Stimulated activated CD8-positive, alpha-beta memory T cell treated with anti-CD3 and anti-CD28 coated beads, Interleukin-12 subunit alpha, Interleukin-12 subunit beta, amount 100 ng/mL, for 1 hour (primary cell): ENCODE measurements around the gene ZNF593.

ENCODE experiments used
- DNase-seq: peaks from one replicate; pipeline ENCODE4 v3.0.0-alpha.2; 2020; ENCODE audit warnings: low read depth

The ZNF593 gene

DNA sequence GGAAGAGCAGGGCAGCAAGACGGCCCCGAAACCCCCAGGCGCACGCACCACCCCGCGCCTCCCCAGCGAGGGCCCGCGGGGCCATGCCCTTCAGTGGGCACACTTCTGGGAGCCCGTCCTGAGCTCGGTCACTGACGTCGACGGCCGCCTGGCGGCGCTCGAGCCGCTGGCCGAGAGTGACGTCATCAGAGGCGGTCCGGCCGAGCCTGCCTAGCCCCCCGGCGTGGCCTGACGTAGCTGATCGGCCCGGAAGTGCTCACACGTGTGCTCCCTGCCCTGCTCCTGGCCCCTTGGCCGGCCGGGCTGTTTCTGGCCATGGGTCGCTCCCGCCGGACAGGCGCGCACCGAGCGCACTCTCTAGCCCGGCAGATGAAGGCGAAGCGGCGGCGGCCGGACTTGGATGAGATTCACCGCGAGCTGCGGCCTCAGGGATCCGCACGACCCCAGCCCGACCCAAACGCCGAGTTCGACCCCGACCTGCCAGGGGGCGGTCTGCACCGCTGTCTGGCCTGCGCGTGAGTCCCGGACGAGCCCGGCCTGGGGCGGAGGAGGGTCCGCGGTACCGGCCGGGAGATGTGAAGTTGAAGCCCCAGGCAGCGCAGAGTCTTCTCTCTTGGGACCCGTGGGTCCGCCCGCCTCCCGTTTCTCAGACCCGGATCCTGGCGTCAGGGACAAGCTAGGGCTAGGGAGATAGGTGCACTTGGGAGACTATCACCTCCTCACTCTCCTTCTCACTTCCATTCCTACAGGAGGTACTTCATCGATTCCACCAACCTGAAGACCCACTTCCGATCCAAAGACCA is at the start of gene ZNF593:
Gene ZNF593, plus strand, starts transcription at position 240 of the 803 bp plus-strand sequence. Its CDS starts 76 bp downstream, at position 316.
- DNase-seq = peak; percentile 73

DNA sequence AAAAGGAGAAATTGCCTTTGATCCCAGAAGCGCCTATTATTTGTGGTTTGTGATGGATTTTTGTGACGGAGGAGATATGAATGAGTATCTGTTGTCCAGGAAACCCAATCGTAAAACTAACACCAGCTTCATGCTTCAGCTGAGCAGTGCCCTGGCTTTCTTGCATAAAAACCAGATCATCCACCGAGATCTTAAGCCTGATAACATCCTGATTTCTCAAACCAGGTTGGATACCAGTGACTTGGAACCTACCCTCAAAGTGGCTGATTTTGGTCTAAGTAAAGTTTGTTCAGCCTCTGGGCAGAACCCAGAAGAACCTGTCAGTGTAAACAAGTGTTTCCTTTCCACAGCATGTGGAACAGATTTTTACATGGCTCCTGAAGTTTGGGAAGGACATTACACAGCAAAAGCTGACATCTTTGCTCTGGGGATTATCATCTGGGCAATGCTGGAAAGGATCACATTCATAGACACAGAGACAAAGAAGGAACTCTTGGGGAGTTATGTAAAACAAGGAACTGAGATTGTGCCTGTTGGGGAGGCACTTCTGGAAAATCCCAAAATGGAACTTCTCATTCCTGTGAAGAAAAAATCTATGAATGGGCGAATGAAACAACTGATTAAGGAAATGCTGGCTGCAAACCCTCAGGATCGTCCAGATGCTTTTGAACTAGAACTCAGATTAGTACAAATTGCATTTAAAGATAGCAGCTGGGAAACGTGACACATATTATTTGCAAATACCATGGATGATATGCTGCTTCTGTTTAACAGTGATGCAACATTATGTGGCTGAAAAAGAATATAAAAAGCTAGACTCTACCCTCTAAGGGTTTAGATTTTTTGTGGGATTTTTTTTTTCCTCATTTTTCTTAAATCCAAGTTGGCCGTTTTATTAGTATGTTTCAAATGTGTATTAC is 47.6 kb upstream of the ZNF593 start:
- DNase-seq = no peak

DNA sequence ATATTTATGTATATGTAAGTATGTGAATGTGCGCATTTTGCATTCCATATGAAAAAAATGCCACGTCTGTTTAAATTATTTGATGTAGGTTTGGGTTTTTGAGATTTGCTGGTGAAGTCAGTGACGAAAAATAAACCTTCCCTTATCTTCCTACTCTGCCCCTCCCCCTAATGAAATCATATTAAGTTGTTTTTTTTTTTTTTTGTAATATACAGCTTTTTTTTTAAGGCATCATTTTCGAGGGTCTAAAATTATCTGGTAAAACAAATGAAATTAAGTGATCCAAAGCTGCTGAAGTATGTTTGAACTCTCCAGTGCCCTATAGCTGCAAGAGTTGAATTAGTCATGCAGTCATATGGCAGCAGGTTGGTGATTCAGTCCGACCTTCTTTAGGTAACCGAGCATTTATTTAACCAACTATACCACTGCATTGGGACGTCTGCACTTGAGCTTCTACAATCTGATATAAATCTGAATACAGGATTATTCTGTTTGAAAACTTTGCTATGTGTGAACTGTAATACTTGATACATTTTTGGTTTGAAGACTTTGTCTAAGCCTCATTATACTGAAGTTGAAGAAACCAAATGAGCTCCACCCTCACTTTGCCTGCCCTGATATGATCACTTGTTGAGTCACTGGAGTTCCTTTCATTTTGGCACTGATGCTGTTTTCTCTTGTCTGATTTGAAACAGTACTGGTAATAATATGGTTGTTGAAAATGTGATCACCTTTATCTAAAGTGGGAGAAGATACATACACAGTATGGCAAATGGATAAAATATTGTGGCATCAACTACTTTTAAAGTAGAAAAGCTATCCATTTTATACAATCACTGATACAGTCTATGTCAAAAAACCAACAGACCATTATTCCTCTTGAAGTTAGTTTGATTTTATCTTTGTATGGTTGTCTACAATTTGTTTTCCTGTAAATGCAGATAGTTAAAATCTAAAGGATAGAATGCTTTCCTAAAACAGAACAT is 46.4 kb upstream of the ZNF593 start:
- DNase-seq = no peak

DNA sequence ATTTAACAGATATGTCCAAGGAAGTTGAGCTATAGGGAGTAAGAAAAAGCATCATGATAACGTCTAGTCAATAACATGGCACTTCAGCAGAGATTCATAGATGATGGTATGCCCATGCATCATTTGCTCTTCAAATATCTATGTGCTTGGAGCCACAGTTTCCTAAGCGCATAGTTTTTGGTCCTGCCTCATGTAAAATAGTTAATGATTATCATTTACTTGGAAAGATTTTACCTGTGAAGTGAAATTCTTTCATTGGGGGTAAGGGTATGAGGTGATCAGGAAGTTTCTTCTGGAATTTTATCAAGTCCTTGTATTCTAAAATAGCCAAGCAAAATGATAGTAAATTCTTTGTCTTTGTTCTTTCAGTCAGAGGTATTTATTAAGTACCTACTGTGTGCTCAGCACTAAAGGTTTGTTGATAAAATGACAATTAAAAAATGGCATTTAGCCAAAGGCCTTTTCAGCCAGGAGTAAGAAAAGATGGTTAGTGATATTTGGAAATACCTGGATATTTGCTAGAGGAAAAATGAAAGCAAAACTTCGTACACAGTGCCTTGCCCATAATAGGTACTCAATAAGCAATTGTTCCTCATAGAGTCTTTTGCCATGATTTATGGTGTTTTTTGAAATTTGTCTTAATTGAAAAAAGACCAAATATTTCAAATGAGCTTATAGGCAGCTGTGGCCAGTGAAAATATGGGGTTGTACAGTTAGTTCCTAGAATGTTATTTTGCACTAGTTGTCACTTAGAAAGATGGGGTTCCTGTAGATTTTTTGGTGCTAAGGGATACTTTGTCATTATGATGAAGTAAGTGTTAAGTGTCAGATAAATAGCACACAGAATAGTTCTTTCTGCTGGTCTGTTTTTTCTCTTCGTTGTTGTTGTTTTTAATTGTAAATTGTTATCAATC is 45.0 kb upstream of the ZNF593 start:
- no peak for DNase-seq

DNA sequence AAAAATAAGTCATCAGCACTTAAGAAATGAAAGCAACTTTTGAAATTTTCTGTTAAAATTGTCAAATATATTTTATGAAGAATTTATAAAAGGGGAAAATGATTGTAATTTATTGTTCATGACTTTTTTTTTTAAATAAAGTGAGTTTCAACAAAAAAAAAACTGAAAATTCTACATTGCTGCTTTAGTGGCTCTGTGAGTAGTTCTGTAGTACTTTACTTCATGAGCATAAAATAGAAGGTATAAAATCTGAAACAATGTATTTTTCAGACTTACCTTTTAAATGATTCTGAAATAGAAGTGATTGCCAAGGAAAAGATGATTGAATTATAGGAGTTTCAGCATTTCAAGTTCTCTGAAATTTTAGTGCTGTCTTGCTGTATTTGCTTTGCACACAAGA is 44.3 kb upstream of the ZNF593 start:
- DNase-seq = no peak

DNA sequence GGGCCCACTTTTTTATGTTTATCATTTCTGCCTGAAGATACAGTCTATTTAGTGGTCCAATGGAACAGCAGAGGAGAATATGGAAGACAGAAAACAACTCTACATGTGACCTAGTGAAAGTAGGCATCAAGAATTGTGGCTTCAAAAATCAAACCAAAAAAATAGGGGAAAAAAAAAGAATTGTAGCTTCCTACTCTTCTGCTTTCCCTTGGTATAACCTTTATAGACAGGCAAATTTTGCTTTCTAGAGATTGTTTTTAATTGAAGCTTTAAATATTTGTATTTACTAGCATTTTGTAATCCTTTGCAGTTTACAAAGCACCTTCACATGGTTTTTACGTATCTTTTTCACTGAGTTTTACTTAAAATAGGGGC is 43.8 kb upstream of the ZNF593 start:
- DNase-seq = no peak

DNA sequence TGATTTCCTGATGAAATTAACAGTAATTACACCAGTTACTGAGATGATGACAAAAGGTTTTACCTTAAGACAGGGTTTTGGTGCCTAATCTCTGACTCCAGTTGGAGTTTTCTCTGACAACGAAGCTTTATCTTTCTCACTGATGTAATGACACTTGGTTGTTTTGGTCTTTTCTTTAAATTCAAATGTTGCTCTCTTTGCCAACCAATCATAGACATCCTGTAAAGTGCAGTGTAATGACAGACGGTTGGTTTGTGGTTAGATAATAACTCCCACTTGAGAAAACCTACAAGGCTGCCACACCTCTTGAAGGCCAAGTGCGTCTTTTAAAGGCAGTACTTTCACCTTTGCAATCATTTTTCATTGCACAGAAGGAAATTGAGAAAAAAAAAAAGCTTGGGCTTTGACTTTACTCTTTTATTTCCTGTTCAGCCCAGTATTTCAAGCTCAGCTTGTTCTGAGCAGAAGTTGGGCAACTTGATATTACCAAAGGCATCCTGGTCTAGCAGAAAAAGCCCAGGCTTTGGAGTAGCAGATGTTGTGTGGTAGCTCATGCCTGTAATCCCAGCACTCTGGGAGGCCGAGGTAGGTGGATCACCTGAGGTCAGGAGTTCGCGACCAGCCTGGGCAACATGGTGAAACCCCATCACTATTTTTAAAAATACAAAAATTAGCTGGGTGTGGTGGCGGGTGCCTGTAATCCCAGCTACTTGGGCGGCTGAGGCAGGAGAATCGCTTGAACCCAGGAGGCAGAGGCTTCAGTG is 43.2 kb upstream of the ZNF593 start:
- peak; percentile 23 for DNase-seq

DNA sequence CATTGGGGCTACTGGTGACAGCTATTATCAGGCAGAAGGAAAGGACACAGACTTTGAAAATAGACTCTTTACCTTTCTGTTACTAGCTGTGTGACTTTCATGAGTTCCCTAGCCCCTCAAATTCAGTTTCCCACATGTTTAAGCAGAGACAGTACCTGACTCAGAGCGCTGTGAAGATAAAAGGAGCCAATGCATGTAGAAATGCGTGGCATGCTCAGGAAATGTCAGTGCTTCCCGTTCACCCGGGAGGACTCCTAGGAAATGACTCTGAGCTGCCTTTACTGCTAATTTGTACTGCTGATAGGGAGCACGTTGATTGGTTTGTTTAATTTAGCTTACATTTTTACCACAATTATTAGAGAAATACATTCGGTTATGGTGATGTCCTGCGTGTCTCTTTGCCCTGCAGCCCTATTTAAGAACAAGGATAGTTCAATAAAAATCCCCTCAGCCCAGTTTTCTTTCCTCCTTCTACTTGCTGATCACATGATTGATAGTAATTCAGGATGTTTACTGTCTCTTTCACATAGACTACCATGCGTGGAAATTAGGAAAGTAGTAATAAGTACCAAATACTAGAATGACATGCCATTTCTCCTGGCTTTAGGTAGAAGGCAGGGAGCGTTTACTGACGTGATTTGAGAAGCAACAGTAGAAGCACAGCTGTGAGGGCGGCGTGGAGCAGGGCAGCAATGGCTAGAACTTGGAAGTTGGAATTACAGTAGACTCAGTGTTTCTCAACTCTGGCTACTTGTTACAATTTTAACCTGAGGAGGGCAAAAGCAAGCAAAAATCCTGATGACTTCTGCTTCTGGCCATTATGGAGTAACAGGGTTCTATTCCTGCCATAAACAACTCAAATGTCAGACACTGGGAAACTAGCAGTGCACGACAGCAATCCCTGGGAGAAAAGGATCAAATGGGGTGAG is 42.2 kb upstream of the ZNF593 start:
- DNase-seq = no peak

DNA sequence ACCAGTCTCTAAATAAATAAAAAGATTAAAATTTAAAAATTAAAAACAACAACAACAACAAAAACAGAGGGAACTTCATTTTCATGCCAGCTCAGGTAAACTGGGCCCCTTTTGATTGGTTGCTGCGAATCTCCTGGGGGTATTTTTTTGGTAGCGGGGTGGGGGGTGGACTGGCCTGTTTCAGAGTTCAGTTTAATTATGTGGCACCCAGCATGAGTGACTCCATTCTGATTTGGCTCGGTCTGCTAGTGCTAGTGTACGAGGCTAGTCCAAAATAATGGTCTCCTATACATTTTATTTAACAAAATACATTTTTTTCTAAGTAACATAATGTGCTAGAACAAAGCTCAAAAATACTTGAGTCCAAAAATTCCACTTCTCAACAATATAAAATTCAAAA is 39.9 kb upstream of the ZNF593 start:
- no peak for DNase-seq

DNA sequence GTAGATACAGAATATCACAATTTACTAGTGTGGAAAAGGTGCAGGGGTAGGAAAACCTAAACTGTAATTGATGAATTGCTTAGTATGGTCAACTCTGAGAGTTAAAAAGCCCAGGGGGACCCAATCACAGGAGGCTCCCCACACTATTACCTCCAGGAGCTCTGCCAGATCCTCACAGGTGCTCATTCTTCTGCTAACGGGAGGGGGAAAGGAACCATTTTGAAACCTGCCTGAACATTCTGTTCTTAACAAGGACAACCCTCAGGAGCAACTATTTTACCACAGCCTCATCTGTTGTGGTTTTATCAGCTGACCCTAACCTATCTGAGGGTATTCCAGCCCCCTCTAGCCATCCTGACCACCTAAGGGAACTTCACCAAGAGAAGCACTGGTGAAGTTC is 39.0 kb upstream of the ZNF593 start:
- DNase-seq = no peak

DNA sequence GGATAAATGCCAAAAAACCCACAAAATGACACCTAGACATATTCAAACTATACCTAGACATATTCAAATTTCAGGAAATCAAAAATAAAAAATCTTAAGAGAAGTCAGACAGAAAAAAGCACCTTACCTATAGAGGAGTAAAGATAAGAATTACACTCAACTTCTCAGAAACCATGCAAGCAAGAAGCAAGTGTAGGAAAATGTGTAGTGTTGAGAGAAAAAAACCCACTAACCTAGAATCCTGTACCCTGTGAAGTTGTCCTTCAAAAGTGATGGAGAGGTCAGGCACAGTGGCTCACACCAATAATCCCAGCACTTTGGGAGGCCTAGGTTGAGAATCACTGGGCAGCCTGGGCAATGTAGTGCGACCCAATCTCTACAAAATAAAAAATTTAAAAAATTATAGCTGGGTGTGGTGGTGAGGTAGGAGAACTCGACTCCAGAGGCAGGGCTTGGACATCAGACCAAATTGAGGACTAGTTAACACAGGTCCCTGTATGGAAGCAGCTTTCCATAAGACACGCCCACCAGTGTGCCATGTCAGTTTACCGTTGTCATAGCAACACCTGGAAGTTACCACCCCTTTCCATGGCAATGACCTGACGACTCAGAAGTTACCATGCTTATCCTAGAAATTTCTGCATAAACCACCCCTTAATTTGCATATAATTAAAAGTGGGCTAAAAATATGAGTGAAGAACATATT is 37.4 kb upstream of the ZNF593 start:
- DNase-seq = no peak

DNA sequence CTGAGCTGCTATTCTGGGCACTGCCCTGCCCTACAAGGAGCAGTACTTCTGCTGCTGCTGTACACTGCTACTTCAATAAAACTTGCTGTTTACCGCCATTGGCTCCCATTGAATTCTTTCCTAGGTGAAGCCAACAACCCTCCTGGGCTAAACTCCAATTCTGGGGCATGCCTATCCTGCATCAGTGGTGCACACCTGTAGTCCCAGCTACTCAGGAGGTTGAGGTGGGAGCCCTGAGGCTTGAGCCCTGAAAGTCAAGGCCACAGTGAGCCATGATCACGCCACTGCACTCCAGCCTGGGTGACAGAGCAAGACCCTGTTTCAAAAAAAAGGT is 36.9 kb upstream of the ZNF593 start:
- DNase-seq = no peak

DNA sequence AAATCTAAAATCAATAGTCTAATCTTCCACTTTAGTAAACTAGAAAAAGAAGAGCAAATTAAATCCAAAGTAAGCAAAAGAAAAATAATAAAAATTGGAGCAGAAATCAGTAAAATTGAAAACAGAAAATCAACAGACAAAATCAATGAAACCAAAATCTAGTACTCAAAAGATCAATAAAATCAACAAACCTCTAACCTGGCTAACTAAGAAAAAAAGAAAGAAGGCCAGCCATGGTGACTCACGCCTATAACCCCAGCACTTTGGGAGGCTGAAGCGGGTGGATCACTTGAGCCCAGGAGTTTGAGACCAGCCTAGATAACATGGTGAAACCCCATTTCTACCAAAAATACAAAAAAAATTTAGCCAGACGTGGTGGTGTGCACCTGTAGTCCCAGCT is 35.2 kb upstream of the ZNF593 start:
- DNase-seq = no peak

DNA sequence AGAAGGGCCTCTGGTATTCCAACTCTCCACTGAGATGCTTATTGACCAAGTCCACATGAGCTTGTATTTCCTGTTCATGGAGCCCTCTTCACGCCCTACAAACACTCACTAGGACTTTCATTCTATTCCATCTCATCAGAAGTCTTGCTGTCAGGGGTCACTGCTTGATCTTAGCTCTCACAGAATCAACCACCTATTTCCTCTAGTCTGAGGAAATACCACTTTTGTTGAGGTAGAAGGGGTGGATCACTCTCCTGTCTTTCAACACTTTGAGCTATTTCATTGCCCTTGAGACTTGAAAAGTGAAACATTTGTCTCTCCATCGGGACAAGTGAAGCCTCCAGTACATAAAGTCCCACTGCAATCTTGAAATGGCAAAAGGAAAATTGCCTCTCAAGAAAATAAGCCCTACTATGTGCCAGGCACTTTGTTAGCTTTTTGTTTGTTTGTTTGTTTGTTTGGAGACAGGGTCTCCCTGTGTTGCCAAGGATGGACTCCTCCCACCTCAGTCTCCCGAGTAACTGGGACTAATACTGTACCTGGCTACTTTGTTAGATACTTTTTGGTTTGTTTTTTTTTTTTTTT is 30.6 kb upstream of the ZNF593 start:
- DNase-seq = no peak

DNA sequence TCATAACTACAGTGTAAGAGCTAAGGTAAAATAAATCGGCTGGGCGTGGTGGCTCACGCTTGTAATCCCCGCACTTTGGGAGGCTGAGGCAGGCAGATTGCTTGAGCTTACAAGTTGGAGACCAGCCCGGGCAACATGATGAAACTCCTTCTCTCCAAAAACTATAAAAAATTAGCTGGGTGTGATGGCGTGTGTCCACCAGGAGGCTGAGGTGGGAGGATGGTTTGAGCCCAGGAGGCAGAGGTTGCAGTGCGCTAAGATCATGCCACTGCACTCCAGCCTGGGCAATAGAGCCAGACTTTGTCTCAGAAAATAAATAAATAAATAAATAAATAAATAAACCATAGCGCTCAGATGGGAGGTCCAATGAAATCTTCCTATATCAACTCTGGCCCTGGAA is 27.5 kb upstream of the ZNF593 start:
- no peak for DNase-seq

DNA sequence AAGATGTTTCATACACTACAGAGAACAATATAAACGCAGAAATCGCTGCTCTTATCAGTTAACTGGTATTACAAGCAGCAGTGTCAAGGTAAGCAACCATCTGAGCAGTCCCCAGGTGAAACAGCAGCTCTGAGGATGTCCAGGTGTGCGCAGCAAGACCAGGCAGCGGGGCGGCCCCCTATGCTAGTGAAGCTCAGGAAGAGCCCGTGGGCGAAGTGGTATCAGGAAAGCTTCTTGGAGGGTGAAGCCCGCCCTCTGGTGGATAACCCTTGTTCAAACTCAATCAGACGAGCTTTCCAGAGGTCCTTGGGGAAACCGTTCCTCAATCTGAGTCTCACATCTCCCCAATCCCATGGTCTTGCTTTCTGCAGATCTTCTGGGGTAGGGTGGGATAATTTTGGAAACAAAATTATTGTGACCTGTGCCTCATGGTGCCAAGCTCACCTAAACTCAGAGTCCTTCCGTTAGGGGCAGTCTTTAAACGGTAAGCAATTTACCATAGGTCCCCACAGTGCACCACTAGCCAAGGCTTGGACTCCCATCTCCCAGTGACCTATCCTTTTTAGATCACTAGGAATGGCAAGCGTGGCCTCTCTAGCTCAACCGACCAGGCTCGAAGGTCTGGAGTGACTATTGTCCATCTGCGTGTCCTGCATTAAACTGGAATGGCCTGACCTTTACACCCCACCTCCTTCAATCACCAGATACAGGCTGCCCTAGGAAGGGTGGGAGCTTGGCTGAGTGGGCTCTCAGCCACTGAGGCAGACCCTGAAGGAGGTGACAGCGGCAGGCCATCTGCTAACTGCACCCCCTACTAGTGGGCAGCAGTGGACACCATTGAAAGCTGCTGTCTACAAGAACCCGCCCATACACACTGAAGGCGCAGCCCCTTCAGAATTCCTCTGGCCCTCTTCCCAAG is 24.4 kb upstream of the ZNF593 start:
- DNase-seq = peak; percentile 56

DNA sequence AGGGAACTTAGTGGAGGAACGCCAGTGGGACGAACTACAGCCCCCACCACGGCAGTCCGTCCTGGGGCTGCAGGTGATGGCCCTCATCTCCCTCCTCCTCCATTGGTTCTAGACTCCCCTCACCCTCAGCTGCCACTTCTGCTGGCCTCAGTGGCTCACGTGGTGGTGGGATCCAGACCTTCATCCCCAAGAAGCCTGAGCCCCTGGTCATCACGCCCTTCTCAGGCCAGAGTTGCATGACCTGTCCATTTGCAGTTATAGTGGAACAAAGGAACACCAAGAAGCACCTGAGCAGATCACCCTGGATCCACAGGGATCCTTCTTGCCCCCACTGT is 23.8 kb upstream of the ZNF593 start:
- no peak for DNase-seq
